ENCODE results near the gene SLC25A53.

Gene SLC25A53

GRCh38 chrX:104098919-104099318, 57.9 kb downstream of the SLC25A53 start:
- Histone ChIP-seq H3K27ac (ENCODE audit: extremely low read depth, low read depth, low read length) (no peak overlapping the region), H3K4me3 (ENCODE audit: low read depth, low read length) (no peak overlapping the region), H3K4me1 (ENCODE audit: control insufficient read depth, insufficient read depth, low read length) (no peaks in the 10 kb centered on the region), H3K9me3 (ENCODE audit: control insufficient read depth, insufficient read depth, low read depth, low read length) (no peaks in the 10 kb centered on the region), H3K36me3 (ENCODE audit: control insufficient read depth in 2 of 2, insufficient read depth in 1 of 2, low read length in 2 of 2) (no peaks in the 10 kb centered on the region)
- ChIA-PET POLR2A (interaction anchor here (1.0 kb wide), 1 partner anchor 37 kb away, joined by 3 read pairs; no protein-coding TSS in a partner anchor), CTCF (interaction anchor here (0.6 to 3.6 kb wide), 15 partner anchors 11 to 1089 kb away, joined by 3 to 36 read pairs (median 4); no protein-coding TSS in a partner anchor)
- TF ChIP-seq CTCF (tag by site-specific recombination; IDR thresholded peaks at IDR 0.05) (no peak), ZNF777 (tag by site-specific recombination; IDR thresholded peaks at IDR 0.05; ENCODE audit: borderline replicate concordance) (no peak), MEIS1 (CRISPR knock-in tag; IDR thresholded peaks at IDR 0.05; ENCODE audit: borderline replicate concordance) (no peak), ZNF544 (tag by site-specific recombination; IDR thresholded peaks at IDR 0.05) (no peak), ZNF416 (tag by site-specific recombination; IDR thresholded peaks at IDR 0.05) (no peak), ZNF792 (tag by site-specific recombination; IDR thresholded peaks at IDR 0.05) (no peak), ZNF221 (tag by site-specific recombination; IDR thresholded peaks at IDR 0.05; ENCODE audit: borderline replicate concordance) (no peak), ZNF433 (tag by site-specific recombination; IDR thresholded peaks at IDR 0.05; ENCODE audit: low read depth) (no peak), ZNF266 (tag by site-specific recombination; IDR thresholded peaks at IDR 0.05; ENCODE audit: low read depth) (no peak), ZNF24 (tag by site-specific recombination; IDR thresholded peaks at IDR 0.05) (no peak), ZSCAN5A (tag by site-specific recombination; IDR thresholded peaks at IDR 0.05) (no peak), ZNF26 (tag by site-specific recombination; IDR thresholded peaks at IDR 0.05) (no peak), ZFP41 (tag by site-specific recombination; IDR thresholded peaks at IDR 0.05; ENCODE audit: borderline replicate concordance) (no peak), ZNF530 (tag by site-specific recombination; IDR thresholded peaks at IDR 0.05; ENCODE audit: low read depth) (no peak), ZNF501 (tag by site-specific recombination; IDR thresholded peaks at IDR 0.05) (no peak), SP2 (tag by site-specific recombination; IDR thresholded peaks at IDR 0.05) (no peak)

- Histone ChIP-seq H3K4me3 (ENCODE audit: low read depth, low read length) (no peak overlapping the region), H3K27ac (ENCODE audit: extremely low read depth, low read depth, low read length) (no peak overlapping the region), H3K4me1 (ENCODE audit: control insufficient read depth, insufficient read depth, low read length) (no peaks in the 10 kb centered on the region), H3K36me3 (ENCODE audit: control insufficient read depth in 2 of 2, insufficient read depth in 1 of 2, low read length in 2 of 2) (no peaks in the 10 kb centered on the region), H3K9me3 (ENCODE audit: control insufficient read depth, insufficient read depth, low read depth, low read length) (no peaks in the 10 kb centered on the region)
- ChIA-PET CTCF (interaction anchor here (0.6 to 3.6 kb wide), 11 partner anchors 11 to 1089 kb away, joined by 3 to 36 read pairs (median 3); no protein-coding TSS in a partner anchor), POLR2A (interaction anchor here (1.0 kb wide), 1 partner anchor 38 kb away, joined by 3 read pairs; no protein-coding TSS in a partner anchor)
- no peak for TF ChIP-seq KLF1 (tag by site-specific recombination; IDR thresholded peaks at IDR 0.05)
- peak; percentile 61; the same call in 1 of the 2 replicates for TF ChIP-seq ZNF660 (tag by site-specific recombination; IDR thresholded peaks at IDR 0.05)
- TF ChIP-seq ZNF211 (tag by site-specific recombination; IDR thresholded peaks at IDR 0.05; ENCODE audit: low read depth), result no peak
- TF ChIP-seq ZBTB1 (tag by site-specific recombination; IDR thresholded peaks at IDR 0.05), result no peak
- TF ChIP-seq PRDM1 (tag by site-specific recombination; IDR thresholded peaks at IDR 0.05), result 0 out of 2 replicates have a peak, but pooled peaks have one; percentile 7
- TF ChIP-seq ZNF23 (tag by site-specific recombination; IDR thresholded peaks at IDR 0.05; ENCODE audit: borderline replicate concordance), result no peak
- TF ChIP-seq CTCF (tag by site-specific recombination; IDR thresholded peaks at IDR 0.05), result peak; percentile 37; the same call in 1 of the 2 replicates
- TF ChIP-seq ELK4 (IDR thresholded peaks at IDR 0.05; ENCODE audit: borderline replicate concordance, low read depth, low read length), result no peak
- TF ChIP-seq HOXA7 (CRISPR knock-in tag; IDR thresholded peaks at IDR 0.05; ENCODE audit: borderline replicate concordance), result no peak
- TF ChIP-seq ZNF654 (tag by site-specific recombination; IDR thresholded peaks at IDR 0.05; ENCODE audit: low read depth), result peak; percentile 89
- TF ChIP-seq SCRT2 (tag by site-specific recombination; IDR thresholded peaks at IDR 0.05), result no peak
Observed at GRCh38 chrX:104098151-104098808, 58.5 kb downstream of the SLC25A53 start.

All from HEK293 (cell line).